Globus pallidus (tissue), 1 donor: ENCODE measurements around the gene EXOC1.
A peak's percentile ranks its signal among the peaks of the same experiment; 100 is the strongest.
"Not testable (repeated sequence)": the region's sequence is repeated elsewhere in the genome, so short reads cannot be mapped to it uniquely, and the experiment has no call there.

Experiments
- DNase-seq: peaks from one replicate; pipeline ENCODE4 v3.0.0-alpha.2; 2015; ENCODE audit warnings: low spot score

EXOC1 gene

DNA sequence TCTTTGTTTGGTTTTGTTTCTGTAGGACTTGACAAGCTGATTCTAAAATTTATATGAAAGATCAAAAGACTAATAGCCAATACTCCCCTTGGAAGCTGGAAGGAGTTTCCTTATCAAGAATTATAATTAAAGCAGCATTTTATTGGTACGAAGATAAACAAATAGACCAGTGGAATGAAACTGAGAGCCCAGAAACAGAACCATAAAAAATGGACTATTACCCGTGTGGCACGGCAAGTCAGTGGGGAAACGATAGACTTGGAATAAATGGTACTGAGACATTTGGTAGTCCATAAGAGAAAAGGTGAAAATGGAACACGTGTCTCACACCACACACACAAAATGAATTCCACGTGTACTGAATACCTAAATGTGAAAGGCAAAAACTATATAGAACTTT lies 52.9 kb downstream of the EXOC1 start:
- no peak for DNase-seq

- no peak for DNase-seq
These were observed 53.5 kb downstream of the EXOC1 start for GRCh38 chr4:55906989-55907388.

DNA sequence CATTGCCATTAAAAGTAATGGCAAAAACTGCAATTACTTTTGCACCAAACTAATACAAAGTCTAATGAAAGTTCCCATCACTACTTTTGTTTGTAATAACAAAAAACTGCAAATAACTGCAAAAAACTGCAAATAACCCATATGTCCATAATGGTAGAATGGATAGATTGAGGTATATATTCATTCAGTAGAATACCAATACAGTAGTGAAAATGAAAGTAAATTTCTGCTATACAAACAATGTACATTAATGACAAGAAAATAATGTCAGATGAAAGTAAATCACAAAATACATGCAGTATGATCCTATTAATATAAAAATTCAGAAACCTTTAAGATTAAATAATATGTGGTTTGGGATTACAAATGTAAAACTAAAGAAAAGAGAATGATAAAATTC lies 54.0 kb downstream of the EXOC1 start:
- no peak for DNase-seq

DNA sequence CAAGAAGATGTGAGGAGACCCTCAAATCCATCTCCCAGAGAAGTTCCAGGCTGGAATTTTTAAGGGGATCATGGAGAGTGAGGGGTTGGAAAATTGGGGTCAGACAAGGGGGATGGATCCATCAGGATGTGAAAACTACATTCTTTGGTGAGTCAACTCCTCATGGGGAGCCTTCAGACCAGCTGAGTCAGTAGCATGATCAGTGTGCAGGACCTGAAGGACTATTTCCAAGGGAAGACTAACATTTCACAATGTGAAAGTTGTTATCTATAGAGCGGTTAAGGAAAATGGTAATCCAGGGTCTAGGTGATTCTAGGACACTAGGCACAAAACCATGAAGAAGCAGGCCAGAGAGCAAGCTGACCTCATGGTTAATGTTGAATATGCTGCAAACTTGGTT lies 56.7 kb downstream of the EXOC1 start:
- DNase-seq, result no peak

DNA sequence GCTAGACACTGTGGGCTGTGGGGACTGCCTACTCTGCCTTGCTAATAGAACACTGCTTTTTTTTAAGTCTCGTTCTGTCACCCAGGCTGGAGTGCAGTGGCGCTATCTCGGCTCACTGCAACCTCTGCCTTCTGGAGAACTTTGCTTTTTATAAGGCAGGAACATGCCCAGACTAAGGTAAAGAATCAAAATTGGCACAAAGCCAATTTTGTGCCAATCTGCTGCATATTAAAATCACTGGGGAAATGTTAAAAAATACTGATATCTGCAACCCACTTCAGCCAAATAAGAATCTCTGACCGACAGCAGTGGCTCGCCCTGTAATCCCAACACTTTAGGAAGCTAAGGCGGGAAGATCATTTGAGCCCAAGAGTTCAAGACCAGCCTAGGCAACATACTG lies 58.8 kb downstream of the EXOC1 start:
- no peak for DNase-seq

- no peak for DNase-seq
These were observed 67.1 kb downstream of the EXOC1 start for GRCh38 chr4:55920571-55920970.

DNA sequence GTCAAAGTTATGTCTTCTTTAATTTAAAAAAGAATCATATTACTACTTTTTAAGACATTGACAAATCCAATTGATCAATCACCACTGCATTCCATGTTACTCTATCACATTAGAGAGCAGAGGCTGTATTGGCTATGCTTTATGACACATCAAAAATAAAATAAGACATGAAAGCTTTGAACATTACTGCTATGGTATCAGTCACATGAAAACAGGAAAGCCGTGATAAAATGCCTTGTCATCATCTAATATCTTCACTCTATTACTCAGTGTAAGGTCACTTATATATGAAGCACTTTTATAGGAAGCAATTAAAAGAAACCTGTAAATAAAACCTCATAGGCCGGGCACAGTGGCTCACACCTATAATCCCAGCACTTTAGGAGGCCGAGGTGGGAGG lies 67.6 kb downstream of the EXOC1 start:
- no peak for DNase-seq

DNA sequence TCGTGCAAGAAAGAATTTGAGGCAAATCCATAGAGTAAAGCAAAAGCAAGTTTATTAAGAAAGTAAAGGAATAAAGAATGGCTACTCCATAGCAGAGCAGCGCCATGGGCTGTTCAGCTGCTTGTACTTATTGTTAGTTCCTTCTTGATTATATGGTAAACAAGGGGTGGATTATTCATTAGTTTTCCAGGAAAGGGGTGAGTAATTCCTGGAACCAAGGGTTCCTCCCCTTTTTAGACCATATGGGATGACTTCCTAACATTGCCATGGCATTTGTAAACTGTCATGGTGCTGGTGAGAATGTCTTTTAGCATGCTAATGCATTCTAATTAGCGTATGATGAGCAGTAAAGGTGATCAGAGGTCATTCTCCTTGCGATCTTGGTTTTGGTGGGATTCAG lies 71.8 kb downstream of the EXOC1 start:
- DNase-seq, result no peak

DNA sequence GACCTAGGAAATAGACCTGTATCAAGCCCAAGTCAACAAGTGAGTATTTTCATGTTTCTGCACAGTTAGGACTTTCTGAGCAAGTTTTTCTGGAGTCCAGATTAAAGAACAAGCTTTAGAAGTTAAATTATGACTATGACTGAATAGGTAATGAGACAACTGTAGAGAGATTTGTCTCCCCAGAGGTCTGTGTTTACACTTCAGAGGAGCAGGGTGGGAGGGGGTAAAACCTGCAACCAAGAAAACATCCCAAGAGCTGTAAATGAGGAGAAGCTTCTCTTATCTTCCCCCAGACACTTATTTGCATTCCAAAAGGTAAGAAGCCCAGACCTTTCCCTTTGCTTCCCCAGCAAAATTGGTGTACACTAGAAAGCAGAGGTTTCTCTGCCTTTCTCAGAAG lies 73.2 kb downstream of the EXOC1 start:
- DNase-seq, result no peak

- DNase-seq, result no peak
These were observed 74.5 kb downstream of the EXOC1 start for GRCh38 chr4:55927803-55928437.

- no peak for DNase-seq
These were observed 75.4 kb downstream of the EXOC1 start for GRCh38 chr4:55928846-55929245.

GRCh38 chr4:55931043-55931442 lies 77.6 kb downstream of the EXOC1 start:
- DNase-seq, result no peak

DNA sequence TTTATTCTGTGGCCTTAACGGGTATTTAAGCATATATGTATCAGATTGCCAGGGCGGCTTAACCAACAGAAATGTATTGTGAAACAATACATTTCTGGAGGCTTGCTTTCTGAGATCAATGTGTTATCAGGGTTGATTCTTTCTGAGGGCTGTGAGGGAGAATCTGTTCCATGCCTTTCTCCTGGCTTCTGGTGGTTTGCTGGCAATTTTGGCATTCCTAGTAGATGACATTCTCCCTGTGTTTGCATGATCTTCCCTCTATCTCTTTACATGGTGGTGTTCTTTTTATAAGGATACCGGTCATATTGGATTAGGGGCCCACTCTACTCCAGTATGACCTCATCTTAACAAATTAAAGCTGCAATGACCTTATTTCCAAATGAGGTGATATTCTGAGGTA lies 78.4 kb downstream of the EXOC1 start:
- no peak for DNase-seq

GRCh38 chr4:55932511-55932910 lies 79.1 kb downstream of the EXOC1 start:
- no peak for DNase-seq

GRCh38 chr4:55933611-55934010 lies 80.2 kb downstream of the EXOC1 start:
- DNase-seq, result no peak

GRCh38 chr4:55935907-55936306 lies 82.5 kb downstream of the EXOC1 start:
- not testable (repeated sequence) for DNase-seq

- no peak for DNase-seq
These were observed 85.0 kb downstream of the EXOC1 start for GRCh38 chr4:55938481-55938880.

GRCh38 chr4:55939421-55939820 lies 86.0 kb downstream of the EXOC1 start:
- DNase-seq, result no peak

- DNase-seq, result no peak
These were observed 88.5 kb downstream of the EXOC1 start for GRCh38 chr4:55941881-55942396.

DNA sequence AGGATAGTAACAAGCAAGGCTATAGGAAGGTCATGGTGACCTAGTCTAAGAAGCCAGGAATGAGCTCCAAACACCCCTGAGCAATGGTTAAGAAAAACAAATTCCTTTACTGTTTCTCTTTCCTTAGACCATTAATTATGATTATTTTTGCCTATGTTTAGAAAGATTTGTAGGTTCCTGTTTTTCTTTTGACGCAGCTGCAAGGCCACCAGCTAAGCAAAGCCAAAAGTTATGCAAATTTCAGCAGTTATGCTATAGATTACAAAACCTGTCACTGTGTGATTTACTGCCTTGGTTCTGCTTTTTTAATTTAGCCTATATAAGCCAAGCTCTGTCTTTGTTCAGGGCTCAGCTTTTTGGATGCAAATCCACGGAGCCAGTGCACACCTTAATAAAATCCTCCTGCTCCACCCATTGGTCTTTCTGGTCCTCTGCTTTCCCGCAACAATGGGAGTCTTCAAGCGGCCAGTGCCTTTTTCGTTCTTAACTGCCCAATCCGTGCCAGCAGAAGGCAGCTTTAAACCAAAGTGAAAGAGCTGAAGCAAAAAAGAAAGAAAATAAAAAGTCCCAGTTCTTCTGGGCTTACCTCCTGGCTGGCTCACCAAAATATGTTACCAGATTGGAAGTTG lies 93.9 kb downstream of the EXOC1 start:
- DNase-seq, result no peak

DNA sequence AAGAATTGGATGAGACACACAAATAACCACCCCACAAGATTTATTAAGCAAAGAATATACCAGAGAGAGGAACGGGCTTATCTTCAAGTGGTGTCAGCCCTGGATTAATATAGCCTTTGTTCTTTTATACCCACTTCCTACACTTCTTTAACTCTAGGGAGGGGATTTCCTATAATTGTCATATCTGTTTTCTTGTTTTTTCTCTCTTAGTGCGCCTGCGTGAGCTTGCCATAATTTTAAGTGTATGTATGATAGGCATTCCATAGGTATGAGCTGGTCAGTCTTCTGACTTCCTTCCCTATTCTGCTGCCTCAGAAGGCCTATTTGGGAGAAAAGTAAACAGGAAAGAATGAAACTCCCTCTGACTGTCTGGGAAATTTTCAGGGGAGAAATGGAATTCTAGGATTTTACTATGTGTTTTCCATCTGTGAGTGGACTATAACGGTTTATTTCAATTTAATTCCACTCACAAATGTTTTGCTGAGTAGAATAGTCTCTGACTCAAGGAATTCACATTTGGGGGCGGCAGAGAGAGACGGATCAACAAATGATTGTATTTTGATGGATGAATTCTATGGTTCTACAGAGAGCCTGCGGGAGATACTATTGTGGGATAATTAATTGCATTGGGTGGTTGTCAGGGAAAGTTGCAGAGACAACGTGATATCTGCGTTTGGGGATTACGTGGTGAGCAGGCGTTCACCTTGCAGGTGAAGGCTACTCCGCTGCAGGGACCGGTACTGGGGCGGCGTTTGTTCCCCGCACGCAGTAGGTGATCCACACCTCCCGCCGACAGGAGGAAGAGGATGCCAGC lies 94.7 kb downstream of the EXOC1 start:
- DNase-seq, result peak; percentile 18

DNA sequence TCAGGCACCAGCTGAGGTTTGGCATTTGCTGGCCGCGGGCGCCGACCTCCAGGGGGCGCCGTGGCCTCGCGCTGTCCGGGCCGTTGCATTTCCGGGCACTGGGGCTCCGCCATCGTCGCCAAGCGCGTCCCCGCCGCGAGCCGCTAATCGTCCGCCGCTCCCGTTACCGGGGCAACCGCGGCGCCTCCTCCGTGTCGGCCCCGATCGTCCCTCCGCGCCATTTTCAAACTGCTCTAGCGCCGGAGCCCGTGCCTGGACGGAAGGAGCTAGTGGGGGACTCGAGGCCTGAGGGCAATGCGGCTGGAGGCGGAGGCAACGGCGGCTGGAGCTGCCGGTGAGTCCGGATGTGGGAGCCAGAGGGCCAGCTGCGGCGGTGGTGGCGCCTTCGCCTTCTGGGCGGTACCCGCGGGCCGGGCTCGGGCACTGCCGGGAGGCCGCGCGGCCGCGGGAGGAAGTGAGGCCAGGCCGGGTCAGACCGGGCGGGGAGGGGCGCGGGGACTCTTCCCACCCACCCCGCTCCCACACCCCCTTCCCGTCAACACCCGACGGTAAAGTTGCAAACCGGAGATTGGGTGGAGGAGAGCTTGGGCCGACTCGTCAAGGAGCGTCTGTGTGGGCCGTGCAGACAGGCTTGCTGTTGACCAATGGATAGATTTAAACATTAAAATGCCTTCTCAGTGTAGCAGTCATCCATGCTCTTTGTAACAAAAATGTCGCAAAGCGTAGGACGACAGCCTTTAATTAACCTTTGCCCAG lies 95.5 kb downstream of the EXOC1 start, which contains the start of gene CEP135:
Gene CEP135, plus strand, starts transcription at position 220 of the 756 bp plus-strand sequence. CDS start 3,186 bp downstream, outside the sequence.
- peak; percentile 90 for DNase-seq
